OCI-LY3 (cell line): ENCODE measurements around the gene CCDC102A.

ENCODE experiments used
- CTCF ChIP-seq: fragments of 200-600, 300-600 bp; sonication (generic); IDR thresholded peaks from 2 replicates; pipeline ENCODE4 v1.5.1; 2014; ENCODE audit warnings: antibody characterized with exemption, low read length, low read depth
- EZH2phosphoT487 ChIP-seq: fragments of 200-600 bp; shearing (Covaris generic); IDR thresholded peaks from 2 replicates; pipeline ENCODE4 v1.6.1; 2018; ENCODE audit warnings: antibody characterized with exemption, mixed run types, low read depth

GRCh38 chr16:57516176-57516725, 20.1 kb downstream of the CCDC102A start:
- TF ChIP-seq CTCF = no peak
- TF ChIP-seq EZH2phosphoT487 = no peak
